HG03045 (cell line): ENCODE data around the gene NRIP1.
"Not testable (repeated sequence)": the region's sequence is repeated elsewhere in the genome, so short reads cannot be mapped to it uniquely, and the experiment has no call there.

Source experiments
- ATAC-seq: cut with Tn5 transposase; IDR thresholded peaks from one replicate; pipeline ENCODE4 v1.9.1; 2021; ENCODE audit warnings: mild to moderate bottlenecking, moderate library complexity; ENCODE audit not compliant: unreplicated experiment

NRIP1 gene

DNA sequence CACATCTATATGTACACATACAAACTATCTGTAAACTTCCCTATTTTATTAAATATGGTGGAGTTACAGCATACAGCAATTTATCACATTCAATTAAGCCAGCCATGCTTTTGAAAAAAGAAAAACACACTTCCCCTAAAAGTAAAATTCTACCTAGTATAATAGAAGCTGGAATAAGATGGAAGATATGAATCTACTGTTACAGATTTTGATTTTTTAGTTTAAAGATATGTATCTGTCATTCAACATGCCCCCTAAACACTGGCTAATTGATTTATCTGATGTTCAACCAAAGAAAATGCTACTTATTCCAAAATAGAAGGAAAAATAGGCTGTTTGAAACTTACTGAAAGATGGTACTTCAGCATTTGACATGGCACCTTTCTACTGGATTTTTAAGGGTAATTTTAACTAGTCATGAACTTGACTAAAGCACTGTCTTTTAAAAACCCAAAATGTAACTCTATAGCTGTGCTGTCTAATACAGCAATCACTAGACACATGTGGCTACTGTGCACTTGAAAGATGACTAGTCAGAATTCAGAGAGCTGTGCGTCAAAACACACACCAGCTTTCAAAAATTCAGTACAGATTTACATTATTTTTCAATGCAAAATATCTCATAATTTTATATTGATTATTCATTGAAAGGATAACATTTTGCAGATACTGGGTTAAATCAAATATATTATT, 25.0 kb downstream of the NRIP1 start:
- ATAC-seq: no peak

DNA sequence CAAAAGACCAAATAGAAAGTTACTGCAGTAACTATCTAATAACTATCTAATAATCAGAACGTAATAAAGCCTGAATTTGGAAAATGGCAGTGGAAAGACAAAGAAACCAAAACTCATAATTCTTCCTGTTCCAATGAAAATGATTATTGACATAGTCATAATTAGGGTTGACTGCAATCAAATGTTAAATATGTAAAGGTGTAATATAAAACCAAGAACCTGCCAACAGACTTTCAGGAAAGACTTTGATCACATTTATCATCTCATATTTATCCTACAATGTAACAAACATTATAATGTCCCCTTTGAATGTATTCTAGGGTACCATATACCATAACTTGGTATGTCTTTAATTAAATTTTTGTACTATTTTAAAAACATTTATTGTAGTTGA, 26.9 kb downstream of the NRIP1 start:
- ATAC-seq: no peak

DNA sequence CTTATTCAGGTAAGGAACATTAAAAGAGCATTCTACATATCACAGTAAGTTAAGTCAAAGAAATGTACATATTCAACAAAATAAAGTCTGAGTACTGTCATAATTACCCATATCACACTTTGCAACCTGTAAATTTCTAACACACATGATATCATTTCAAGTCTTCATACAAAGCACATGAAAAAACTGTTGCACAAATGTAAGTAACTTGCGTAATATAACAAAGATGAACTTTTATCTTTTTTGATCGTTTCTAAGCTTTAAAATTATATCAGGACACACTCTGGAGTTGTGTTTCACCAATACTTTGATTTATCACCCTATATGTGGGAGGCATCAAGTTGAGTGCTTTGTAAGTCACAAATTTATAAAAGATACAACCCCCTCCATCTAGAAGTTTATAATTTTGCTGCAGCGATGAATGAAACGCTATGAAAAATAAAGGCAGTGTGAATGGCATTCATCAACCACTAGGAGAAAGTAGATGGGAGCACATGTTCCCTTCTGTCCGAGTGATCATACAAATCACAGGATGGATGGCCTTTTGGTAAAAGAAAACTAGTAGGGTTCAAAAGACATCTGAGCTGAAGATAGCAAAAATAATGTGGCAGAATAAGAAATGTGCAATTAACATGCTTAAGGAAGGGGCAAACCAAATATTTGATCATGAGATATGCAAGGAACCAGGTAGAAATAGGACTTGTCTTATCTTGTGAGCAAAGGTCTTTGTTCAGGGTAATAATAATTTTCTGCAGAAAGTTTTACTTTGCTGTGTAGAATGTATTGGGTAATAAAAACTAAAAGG, 27.5 kb downstream of the NRIP1 start:
- ATAC-seq: no peak

DNA sequence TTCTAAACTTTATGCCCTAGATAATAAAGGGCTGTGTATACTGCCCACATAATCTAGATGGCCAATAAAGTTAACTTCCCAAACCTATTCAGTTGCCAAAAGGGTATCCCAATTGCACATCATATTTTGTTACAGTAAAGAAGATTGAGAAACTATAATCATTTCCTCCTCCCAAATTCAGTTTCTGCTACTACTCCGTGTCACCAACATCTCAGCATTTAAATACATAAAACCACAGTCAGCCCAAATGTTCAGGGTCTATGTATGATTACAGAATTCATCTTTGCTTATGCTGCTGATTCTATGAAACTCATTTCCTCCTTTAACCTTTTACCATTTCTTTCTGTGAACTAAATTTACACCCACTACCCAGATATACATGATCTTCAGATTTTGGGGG, 28.6 kb downstream of the NRIP1 start:
- ATAC-seq: no peak

DNA sequence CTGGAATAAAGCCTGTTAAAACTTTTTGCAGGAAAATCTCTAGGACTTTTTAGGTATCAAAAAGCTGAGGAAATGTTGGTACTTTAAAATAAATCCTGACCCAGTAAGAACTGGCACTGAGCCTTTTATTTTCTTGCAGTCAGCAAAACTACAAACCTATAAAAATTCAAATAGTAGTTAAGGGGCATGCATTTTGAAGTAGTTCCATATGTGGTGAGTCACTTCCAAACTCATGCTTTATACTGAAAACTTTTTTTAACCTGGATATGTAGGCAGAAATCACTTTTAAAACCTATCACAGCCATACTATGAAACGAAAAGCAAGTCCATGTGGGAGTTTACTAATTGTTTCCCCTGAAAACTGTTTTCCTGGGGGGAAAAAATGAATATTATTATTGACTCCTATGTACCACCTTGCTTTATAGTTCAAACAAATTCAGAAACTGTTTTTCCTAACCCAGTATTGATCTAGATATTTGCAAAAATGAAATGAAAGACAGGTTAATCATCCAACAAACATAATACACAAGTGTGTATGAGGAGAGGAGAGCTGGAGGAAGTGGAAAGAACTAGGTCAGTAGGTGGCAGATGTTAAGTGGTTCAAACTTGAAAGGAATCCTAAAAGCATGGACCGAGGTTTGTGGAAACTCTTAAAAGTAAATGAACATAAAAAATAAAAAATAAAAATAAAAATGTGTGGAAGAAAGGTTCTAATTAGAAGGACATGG, 30.5 kb downstream of the NRIP1 start:
- ATAC-seq: no peak

DNA sequence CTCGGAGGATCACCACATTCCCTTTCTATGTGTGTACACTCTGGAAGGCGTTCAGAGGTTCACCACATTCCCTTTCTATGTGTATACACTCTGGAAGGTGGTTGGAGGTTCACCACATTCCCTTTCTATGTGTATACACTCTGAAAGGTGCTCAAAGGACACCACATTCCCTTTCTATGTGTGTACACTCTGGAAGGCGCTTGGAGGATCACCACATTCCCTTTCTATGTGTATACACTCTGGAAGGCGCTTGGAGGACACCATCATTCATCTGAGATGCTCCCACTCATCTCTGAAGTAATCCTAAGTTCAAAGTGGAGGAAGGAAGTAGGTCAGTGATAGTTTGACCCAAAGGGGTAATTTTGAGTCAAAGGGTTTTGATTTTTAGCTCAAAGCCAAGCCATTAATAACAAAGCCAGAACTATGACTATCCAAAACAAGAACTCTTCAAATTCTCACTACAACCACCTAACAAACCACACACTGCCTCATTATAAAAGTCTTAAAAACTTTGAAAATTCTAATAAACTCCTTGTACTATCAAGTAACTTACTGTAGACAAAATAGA, 32.9 kb downstream of the NRIP1 start:
- ATAC-seq: no peak

DNA sequence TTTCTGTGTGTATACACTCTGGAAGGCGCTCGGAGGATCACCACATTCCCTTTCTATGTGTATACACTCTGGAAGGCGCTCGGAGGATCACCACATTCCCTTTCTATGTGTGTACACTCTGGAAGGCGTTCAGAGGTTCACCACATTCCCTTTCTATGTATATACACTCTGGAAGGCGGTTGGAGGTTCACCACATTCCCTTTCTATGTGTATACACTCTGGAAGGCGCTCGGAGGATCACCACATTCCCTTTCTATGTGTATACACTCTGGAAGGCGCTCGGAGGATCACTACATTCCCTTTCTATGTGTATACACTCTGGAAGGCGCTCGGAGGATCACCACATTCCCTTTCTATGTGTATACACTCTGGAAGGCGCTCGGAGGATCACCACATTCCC, 33.4 kb downstream of the NRIP1 start:
- not testable (repeated sequence) for ATAC-seq

DNA sequence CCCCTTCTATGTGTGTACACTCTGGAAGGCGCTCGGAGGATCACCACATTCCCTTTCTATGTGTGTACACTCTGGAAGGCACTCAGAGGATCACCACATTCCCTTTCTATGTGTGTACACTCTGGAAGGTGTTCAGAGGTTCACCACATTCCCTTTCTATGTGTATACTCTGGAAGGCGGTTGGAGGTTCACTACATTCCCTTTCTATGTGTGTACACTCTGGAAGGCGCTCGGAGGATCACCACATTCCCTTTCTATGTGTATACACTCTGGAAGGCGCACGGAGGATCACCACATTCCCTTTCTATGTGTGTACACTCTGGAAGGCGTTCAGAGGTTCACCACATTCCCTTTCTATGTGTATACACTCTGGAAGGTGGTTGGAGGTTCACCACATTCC, 33.9 kb downstream of the NRIP1 start:
- ATAC-seq: not testable (repeated sequence)

DNA sequence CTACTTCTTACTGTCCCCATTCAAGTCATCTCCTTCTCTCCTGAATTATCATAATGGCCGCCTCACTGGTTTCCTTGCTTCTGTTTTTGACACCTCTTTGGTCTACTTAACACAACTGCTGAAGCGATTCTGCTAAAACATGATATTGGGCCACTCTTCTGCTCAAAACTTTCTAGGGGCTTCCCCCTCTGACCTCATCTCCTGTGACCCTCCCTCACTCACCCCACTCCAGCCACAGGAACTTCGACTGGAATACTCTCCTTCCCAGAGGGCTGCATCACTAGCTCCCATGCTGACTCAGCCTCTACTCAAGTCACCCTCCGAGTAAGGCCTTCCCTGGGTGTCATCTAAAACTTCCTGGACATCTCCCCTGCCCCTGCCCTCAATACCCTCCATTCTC, 35.7 kb downstream of the NRIP1 start:
- ATAC-seq: no peak

DNA sequence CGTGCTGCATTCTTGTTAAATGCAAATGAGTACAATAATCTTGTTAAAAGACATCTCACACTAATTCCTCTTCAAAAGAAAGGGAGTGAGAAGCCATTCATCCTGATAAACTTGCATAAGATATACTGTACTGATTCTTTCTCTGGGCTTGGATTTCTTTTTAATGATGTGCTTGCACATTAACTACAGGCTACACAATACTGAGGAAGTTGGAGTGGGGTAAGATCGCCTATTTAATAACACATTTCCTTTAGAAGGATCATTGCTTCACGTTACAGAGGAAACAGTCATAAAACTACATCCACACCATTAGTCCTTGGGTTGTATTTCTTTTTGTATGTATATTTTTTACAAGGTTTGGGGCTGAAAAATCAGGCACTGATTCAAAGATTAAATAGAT, 36.6 kb downstream of the NRIP1 start:
- no peak for ATAC-seq

DNA sequence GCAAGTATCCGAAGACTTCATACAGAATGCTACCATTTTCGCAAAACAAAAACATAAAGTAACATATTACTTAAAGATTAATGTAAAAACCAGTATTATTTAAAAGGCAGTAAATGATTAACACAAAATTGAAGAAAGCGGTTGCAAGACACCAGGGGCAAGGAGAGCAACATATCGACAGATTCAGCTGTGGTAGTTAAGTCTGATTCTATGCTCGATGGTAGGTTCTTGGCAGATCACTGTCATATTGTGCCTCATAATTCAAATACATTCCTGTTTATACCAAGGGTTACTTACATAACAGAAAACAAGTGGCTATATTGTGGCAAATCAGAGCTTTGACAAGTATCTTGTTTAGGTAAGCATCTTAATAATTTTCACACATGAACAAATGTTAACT, 37.7 kb downstream of the NRIP1 start:
- ATAC-seq: no peak

DNA sequence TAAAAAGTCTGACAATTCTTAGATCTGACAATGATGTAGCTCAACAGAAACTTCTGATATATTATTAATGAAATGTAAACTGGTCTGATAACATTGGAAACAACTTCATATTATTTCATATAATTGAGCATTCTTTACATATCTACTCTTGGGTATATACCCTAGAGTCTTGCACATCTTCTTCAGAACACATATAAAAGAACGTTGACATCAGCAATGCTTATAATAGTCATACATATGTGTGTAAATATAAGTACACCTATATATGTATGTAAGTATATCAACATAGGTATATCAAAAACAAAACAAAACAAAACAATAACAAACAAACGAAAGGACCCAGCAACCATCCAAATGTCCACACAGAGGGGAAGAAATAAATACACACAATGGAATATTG, 38.4 kb downstream of the NRIP1 start:
- no peak for ATAC-seq

DNA sequence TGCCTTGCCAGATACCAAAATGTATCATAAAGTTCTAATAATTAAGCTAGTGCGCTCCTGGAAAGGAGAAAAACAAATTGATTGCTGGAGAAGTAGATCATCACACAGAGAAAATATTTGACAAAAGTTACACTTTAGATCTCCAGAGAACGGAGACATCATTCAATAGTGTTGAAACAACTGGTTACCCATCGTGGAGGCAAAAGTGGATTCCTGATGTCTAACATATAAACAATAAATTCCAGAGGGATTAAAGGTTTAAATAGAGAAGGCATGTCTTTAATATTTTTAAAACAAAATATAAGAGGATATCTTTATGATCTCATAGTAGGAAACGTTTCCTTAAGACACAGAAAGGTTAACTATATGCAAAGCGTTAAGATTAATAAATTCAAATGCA, 41.0 kb downstream of the NRIP1 start:
- ATAC-seq: no peak

DNA sequence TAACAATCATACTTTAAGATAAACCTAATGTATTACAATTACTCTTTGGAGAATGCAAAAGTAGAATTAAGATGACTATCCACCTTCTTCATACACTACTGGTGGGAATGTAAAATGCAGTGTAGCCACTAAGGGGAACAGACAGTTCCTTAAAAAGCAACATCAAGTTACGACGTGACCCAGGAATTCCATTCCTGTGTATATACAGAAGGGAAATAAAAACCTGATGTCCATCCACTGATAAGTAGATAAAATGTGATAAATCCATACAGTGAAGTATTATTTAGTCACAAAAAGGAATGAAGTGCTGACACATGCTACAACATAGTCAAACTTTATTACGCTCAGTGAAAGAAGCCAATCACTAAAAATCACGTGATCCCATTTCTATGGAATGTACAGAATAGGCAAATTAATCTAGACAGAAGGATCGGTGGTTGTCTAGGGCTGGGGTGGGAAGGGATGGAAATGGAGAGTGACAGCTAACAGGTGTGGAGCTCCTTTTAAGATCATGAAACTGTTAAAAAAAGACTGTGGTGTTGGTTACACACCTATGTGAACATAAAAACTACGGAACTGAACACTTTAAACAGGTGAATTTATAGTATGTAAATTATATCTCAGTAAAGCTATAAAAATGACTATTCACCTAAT, 42.1 kb downstream of the NRIP1 start:
- no peak for ATAC-seq

DNA sequence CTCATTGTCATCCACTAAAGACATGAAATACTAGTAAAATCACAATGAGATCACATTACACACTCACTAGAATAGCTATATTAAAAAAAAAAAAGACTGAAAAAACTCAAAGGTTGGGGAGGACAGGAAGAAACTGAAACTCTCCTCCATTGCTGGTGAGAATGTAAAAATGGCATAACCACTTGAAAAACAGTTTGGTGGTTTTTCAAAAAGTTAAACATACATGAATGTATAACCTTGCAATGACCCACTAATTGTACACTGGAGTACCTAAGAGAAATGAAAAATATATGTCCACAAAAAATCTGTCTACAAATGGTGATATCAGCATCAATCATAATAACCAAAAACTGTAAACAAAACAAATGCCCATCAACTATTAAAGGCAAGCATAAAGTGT, 44.0 kb downstream of the NRIP1 start:
- ATAC-seq: no peak

DNA sequence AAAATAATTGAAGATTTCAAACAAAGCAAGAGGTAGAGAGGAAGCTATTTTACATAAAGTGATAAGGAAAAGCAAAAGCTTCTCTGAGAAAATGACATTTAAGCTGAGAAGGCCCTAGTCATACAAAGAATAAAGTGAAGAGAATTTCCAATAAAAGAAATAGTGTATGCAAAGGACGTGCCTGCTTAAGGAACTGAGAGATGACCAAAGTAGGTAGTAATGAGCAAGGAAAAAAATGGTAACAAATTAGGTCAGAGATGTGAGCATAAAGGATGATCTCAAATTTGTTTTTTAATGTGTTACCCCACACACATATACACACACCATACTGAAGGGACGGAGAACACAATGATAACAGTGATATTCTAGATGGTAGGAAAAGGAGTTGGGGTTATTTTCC, 46.4 kb downstream of the NRIP1 start:
- ATAC-seq: no peak

DNA sequence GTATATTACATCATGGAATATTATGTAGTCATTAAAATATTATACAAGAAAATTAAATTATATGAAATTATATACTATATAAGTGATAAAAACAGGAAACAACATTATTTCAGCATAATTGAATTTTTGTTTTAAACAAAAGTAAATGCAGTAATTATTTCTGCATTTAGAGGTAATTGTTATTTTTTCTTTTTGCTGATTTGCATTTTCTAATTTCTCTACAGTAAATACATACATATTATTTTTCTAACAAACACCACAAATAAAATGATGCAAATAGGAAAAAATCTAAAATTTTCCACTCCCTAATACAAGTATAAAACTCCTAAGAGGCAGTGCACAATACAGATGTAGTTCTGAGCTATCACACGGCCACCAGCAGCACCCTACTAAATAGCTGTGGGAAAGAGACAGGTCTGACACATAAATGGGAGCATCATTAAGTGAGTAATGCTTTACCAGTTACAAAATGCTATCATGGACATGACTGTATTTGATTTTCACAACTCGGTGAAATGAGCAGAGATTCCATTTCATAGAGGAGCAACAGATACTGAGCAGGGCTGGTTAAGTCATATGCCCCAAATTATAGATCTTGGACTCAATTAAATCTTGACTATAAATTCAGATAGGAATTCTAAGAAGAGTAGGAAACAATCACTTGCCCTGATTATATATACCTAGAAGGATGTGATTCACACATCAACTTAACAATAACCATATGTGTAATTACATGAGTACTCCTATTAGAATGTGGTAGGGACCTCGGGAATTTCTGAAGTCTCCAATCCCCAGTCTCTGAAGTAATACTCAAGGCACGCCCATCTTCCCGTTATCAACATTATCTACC, 49.0 kb downstream of the NRIP1 start:
- ATAC-seq: no peak

DNA sequence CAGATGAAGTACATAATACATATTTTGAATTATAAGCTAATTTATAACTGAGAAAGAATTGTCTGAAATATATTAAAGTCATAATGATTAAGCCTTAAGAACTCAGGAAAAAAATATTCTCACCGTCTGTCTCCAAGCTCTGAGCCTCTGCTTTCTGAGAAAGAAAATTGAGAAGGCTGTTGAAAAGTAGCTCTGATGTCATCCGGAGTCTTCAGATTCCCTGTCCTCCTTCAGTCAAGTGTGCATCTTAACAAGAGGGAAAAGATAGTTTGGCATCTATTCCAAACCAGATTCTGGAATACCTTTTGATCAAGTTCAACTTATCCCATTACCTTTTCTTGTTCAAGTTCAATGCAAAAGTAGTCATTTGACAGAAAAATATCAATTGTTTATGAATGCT, 50.6 kb downstream of the NRIP1 start:
- no peak for ATAC-seq

DNA sequence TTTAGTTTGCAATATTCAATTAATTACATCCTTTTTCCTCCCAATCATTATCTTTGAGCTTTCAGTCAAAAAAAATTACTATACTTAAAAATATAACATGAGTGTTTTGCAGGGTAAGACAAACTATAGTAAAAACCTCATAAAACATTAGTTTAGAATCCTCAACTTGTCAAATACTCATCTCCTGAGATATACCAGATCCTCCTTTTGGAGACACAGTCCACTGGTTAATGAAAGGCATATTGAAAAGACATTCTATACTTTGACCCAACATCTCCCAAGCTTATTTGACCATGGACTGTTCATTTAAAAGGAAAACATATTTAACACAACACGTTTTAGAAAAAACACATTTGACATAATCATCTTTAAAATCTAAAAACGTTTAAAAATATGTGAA, 52.8 kb downstream of the NRIP1 start:
- no peak for ATAC-seq

DNA sequence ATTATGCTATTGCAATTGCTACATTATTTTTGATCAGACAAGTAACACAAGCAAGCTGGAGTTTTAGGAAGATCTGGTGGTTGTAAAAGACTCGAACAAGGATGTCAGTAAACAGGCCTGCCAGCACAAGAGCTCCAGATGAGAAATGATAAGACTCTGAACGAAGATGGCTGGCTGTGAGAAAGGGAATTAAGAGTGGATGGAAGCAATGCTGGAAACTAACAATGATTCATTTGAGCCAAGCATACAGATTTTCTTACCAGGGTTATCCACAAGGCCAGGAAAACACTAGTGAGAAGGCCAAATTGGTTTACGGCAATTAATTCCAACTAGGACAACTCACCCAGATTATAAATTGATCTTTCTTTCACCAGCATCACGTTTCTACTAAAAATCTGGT, 54.2 kb downstream of the NRIP1 start:
- no peak for ATAC-seq
